IPS-18c (cell line): ENCODE data around the gene SMIM45.
"Not testable (repeated sequence)": the region's sequence is repeated elsewhere in the genome, so short reads cannot be mapped to it uniquely, and the experiment has no call there.

Experiments
- H3K4me3 ChIP-seq: 2 replicates; pipeline ENCODE4 v1.7.0; 2013; ENCODE audit warnings: low read depth, mild to moderate bottlenecking, low read length, moderate library complexity; ENCODE audit not compliant: insufficient read depth
- H3K9me3 ChIP-seq: one replicate; pipeline ENCODE4 v1.6.1; 2013; ENCODE audit warnings: mild to moderate bottlenecking, low read length, moderate library complexity; ENCODE audit not compliant: control insufficient read depth, insufficient read depth

SMIM45 gene

GRCh38 chr22:41948142-41948541 lies 3.8 kb upstream of the SMIM45 start:
- Histone ChIP-seq H3K9me3 (no peaks in the 10 kb centered on the region), H3K4me3 (no peak overlapping the region)

- H3K9me3 ChIP-seq, H3K4me3 ChIP-seq: not testable (repeated sequence)
These were observed 3.0 kb upstream of the SMIM45 start for GRCh38 chr22:41948928-41949296.

- Histone ChIP-seq H3K4me3 (no peak overlapping the region), H3K9me3 (no peaks in the 10 kb centered on the region)
These were observed 2.5 kb upstream of the SMIM45 start for GRCh38 chr22:41949297-41949965.

GRCh38 chr22:41952713-41953112 lies 763 bp downstream of the SMIM45 start:
- no peaks in the 10 kb centered on the region for H3K9me3 ChIP-seq
- H3K4me3 ChIP-seq: no peak overlapping the region

- Histone ChIP-seq H3K4me3 (peak overlapping the region; percentile 31; the same call in 1 of the 2 replicates), H3K9me3 (no peaks in the 10 kb centered on the region)
These were observed 6.1 kb downstream of the SMIM45 start for GRCh38 chr22:41957941-41958556.

- Histone ChIP-seq H3K9me3 (no peaks in the 10 kb centered on the region), H3K4me3 (no peak overlapping the region)
These were observed 11.6 kb downstream of the SMIM45 start for GRCh38 chr22:41963453-41964111.

- Histone ChIP-seq H3K9me3 (no peaks in the 10 kb centered on the region), H3K4me3 (no peak overlapping the region)
These were observed 12.2 kb downstream of the SMIM45 start for GRCh38 chr22:41964112-41964491.

- H3K4me3 ChIP-seq: no peak overlapping the region
- H3K9me3 ChIP-seq: no peaks in the 10 kb centered on the region
These were observed 14.3 kb downstream of the SMIM45 start for GRCh38 chr22:41966225-41966606.

GRCh38 chr22:41966607-41967240 lies 14.8 kb downstream of the SMIM45 start:
- Histone ChIP-seq H3K4me3 (no peak overlapping the region), H3K9me3 (no peaks in the 10 kb centered on the region)

GRCh38 chr22:41968601-41969000 lies 16.7 kb downstream of the SMIM45 start:
- H3K9me3 ChIP-seq: no peaks in the 10 kb centered on the region
- no peak overlapping the region for H3K4me3 ChIP-seq

GRCh38 chr22:41969110-41969646 lies 17.2 kb downstream of the SMIM45 start, which contains the start of gene SEPTIN3:
Gene SEPTIN3, plus strand, starts transcription at chr22:41969443. Its CDS starts 2,050 bp downstream, at chr22:41971493.
- no peaks in the 10 kb centered on the region for H3K9me3 ChIP-seq
- H3K4me3 ChIP-seq: no peak within 1 kb of the TSS

- Histone ChIP-seq H3K4me3 (no peak overlapping the region), H3K9me3 (no peaks in the 10 kb centered on the region)
These were observed 18.7 kb downstream of the SMIM45 start for GRCh38 chr22:41970601-41971000.

GRCh38 chr22:41971431-41971830 lies 19.5 kb downstream of the SMIM45 start:
- no peak overlapping the region for H3K4me3 ChIP-seq
- H3K9me3 ChIP-seq: no peaks in the 10 kb centered on the region

GRCh38 chr22:41974691-41975290 lies 22.8 kb downstream of the SMIM45 start:
- H3K9me3 ChIP-seq: no peaks in the 10 kb centered on the region
- H3K4me3 ChIP-seq: no peak overlapping the region

- Histone ChIP-seq H3K4me3 (no peak overlapping the region), H3K9me3 (no peaks in the 10 kb centered on the region)
These were observed 23.5 kb downstream of the SMIM45 start for GRCh38 chr22:41975299-41976069.

GRCh38 chr22:41976070-41976901 lies 24.3 kb downstream of the SMIM45 start:
- Histone ChIP-seq H3K9me3 (no peaks in the 10 kb centered on the region), H3K4me3 (peak overlapping the region; percentile 52; the same call in 1 of the 2 replicates)
